GM18907 (cell line): ENCODE measurements around the gene DUSP16.
"Not testable (repeated sequence)": the region's sequence is repeated elsewhere in the genome, so short reads cannot be mapped to it uniquely, and the experiment has no call there.

Source experiments
- ATAC-seq: cut with Tn5 transposase; IDR thresholded peaks from one replicate; pipeline ENCODE4 v1.9.1; 2021; ENCODE audit warnings: mild to moderate bottlenecking, moderate library complexity; ENCODE audit not compliant: unreplicated experiment

Gene DUSP16

GRCh38 chr12:12524128-12524527, 38.5 kb downstream of the DUSP16 start:
- no peak for ATAC-seq

GRCh38 chr12:12523229-12523628, 39.4 kb downstream of the DUSP16 start:
- ATAC-seq: no peak

GRCh38 chr12:12522657-12523056, 40.0 kb downstream of the DUSP16 start:
- ATAC-seq: not testable (repeated sequence)

GRCh38 chr12:12521888-12522287, 40.8 kb downstream of the DUSP16 start:
- no peak for ATAC-seq

- ATAC-seq: no peak
Measured at GRCh38 chr12:12521044-12521485, 41.6 kb downstream of the DUSP16 start.

GRCh38 chr12:12520273-12520672, 42.4 kb downstream of the DUSP16 start:
- ATAC-seq: no peak

- no peak for ATAC-seq
Measured at GRCh38 chr12:12519354-12519998, 43.2 kb downstream of the DUSP16 start.

GRCh38 chr12:12518919-12519318, 43.7 kb downstream of the DUSP16 start:
- ATAC-seq: no peak

- ATAC-seq: no peak
Measured at GRCh38 chr12:12518464-12518845, 44.2 kb downstream of the DUSP16 start.

- ATAC-seq: no peak
Measured at GRCh38 chr12:12513416-12514006, 49.2 kb downstream of the DUSP16 start.

- no peak for ATAC-seq
Measured at GRCh38 chr12:12511895-12512711, 50.6 kb downstream of the DUSP16 start.

GRCh38 chr12:12511021-12511783, 51.5 kb downstream of the DUSP16 start:
- no peak for ATAC-seq

GRCh38 chr12:12510551-12510950, 52.1 kb downstream of the DUSP16 start:
- no peak for ATAC-seq

- ATAC-seq: no peak
Measured at GRCh38 chr12:12510141-12510540, 52.5 kb downstream of the DUSP16 start.

GRCh38 chr12:12508612-12509011, 54.1 kb downstream of the DUSP16 start:
- no peak for ATAC-seq

- no peak for ATAC-seq
Measured at GRCh38 chr12:12507121-12507520, 55.5 kb downstream of the DUSP16 start.

- no peak for ATAC-seq
Measured at GRCh38 chr12:12506496-12506890, 56.2 kb downstream of the DUSP16 start.

GRCh38 chr12:12505544-12506495, 56.8 kb downstream of the DUSP16 start:
- peak; percentile 83 for ATAC-seq

GRCh38 chr12:12503384-12504078, 59.1 kb downstream of the DUSP16 start:
- ATAC-seq: no peak

GRCh38 chr12:12502815-12503151, 59.9 kb downstream of the DUSP16 start:
- ATAC-seq: no peak
